Measurements from ENCODE around the gene MON1B.
A peak's percentile ranks its signal among the peaks of the same experiment; 100 is the strongest.

Gene MON1B

DNA sequence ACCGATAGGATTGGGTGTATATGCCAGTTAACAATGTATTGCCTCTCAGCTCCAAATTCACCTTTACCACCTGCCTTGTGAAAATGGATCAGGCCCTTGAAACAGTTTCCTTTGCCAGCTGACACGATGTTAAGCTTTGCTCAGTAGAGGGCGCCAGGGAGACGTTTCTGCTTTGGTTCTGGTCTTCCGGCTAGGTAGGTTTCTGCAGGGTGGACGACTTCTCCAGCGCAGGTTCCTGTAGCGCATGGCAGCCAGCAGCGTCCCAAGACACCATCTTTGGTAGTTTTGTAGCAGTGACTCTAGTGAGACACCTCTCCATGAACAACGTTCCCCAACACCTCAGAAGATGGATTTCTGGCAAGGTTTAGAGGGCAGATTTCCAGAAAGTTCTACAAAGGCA, 32.2 kb downstream of the MON1B start:
- no peaks in the 10 kb centered on the region for H3K27me3 ChIP-seq (ENCODE audit: low read length)
- no peak overlapping the region for H2AFZ ChIP-seq (ENCODE audit: low read depth, low read length, severe bottlenecking)
- no peaks in the 10 kb centered on the region for H3K9me2 ChIP-seq (replicated peaks; ENCODE audit: insufficient read depth, low read length)
- no peak overlapping the region for H3K4me3 ChIP-seq (ENCODE audit: insufficient read depth, low read length, poor library complexity, severe bottlenecking)
- no peak overlapping the region for H3K4me2 ChIP-seq (ENCODE audit: low read depth, low read length, poor library complexity, severe bottlenecking)
- TF ChIP-seq, protein P1, sequence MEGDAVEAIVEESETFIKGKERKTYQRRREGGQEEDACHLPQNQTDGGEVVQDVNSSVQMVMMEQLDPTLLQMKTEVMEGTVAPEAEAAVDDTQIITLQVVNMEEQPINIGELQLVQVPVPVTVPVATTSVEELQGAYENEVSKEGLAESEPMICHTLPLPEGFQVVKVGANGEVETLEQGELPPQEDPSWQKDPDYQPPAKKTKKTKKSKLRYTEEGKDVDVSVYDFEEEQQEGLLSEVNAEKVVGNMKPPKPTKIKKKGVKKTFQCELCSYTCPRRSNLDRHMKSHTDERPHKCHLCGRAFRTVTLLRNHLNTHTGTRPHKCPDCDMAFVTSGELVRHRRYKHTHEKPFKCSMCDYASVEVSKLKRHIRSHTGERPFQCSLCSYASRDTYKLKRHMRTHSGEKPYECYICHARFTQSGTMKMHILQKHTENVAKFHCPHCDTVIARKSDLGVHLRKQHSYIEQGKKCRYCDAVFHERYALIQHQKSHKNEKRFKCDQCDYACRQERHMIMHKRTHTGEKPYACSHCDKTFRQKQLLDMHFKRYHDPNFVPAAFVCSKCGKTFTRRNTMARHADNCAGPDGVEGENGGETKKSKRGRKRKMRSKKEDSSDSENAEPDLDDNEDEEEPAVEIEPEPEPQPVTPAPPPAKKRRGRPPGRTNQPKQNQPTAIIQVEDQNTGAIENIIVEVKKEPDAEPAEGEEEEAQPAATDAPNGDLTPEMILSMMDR (IDR thresholded peaks at IDR 0.05; ENCODE audit: insufficient read depth, low read length, poor library complexity, severe bottlenecking) = peak; percentile 35
- TF ChIP-seq EZH2phosphoT487 (conservative IDR thresholded peaks at IDR 0.05; ENCODE audit: low read length) = no peak
- no peak overlapping the region for H3K9ac ChIP-seq (ENCODE audit: low read length)
- no peaks in the 10 kb centered on the region for H4K20me1 ChIP-seq (ENCODE audit: low read depth, low read length)
- no peaks in the 10 kb centered on the region for H3K9me3 ChIP-seq (ENCODE audit: insufficient read depth, low read length)
- no peaks in the 10 kb centered on the region for H3K36me3 ChIP-seq (ENCODE audit: low read length)
- no peak overlapping the region for H3K27ac ChIP-seq (ENCODE audit: low read depth, low read length)
- H3K79me2 ChIP-seq (ENCODE audit: insufficient read depth, low read length) = no peaks in the 10 kb centered on the region
- no peaks in the 10 kb centered on the region for H3F3A ChIP-seq (ENCODE audit: insufficient read depth)

DNA sequence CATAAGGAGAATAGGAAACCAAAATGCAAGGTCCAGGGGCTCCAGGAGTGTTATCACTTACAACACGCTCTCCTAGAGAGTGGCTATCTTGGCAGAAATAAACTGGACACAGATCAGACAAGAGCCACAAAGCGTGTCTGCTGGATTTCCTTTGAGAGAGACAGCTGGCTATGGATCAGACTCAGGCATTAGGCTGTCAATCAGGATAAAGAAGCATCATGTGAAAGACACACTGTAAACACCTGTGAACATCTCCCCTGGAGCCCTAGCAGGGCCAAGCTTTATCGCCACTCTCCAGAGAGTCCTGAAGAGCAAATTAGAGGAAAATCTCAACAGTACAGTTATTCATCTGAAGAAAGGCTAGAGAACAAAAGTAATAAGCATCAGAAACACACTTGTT, 34.2 kb downstream of the MON1B start:
- Histone ChIP-seq H4K20me1 (ENCODE audit: low read depth, low read length) (no peaks in the 10 kb centered on the region), H3K27ac (ENCODE audit: low read depth, low read length) (no peak overlapping the region), H3K9me3 (ENCODE audit: insufficient read depth, low read length) (no peaks in the 10 kb centered on the region), H3K79me2 (ENCODE audit: insufficient read depth, low read length) (no peaks in the 10 kb centered on the region), H3K9me2 (replicated peaks; ENCODE audit: insufficient read depth, low read length) (no peaks in the 10 kb centered on the region), H3K27me3 (ENCODE audit: low read length) (no peaks in the 10 kb centered on the region), H3K4me2 (ENCODE audit: low read depth, low read length, poor library complexity, severe bottlenecking) (no peak overlapping the region), H3K36me3 (ENCODE audit: low read length) (no peaks in the 10 kb centered on the region), H3K4me3 (ENCODE audit: insufficient read depth, low read length, poor library complexity, severe bottlenecking) (no peak overlapping the region), H3K9ac (ENCODE audit: low read length) (no peak overlapping the region), H3F3A (ENCODE audit: insufficient read depth) (no peaks in the 10 kb centered on the region), H2AFZ (ENCODE audit: low read depth, low read length, severe bottlenecking) (no peak overlapping the region)
- TF ChIP-seq, protein P1 (IDR thresholded peaks at IDR 0.05; ENCODE audit: insufficient read depth, low read length, poor library complexity, severe bottlenecking) = no peak

DNA sequence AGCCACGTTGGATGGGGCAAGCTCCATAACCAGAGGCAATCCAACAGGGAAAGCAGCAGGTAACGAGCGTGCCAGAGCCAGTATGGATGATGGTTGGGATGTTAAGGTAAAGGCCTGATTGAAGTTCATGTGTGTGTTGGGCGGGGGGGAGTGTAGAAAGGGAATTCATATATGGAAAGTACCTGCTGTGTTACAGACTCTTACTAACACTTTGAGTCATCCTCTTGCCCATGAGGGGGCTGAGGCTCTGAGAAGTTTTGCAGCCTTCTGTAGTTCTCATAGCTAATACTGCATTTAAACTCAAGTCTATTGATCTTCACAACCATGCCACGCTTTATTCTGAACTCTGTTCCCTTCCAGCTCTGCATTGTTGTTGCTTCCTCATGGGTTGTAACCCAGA, 36.8 kb downstream of the MON1B start:
- no peaks in the 10 kb centered on the region for H3K79me2 ChIP-seq (ENCODE audit: insufficient read depth, low read length)

More for the DNA sequence above, 36.8 kb downstream of the MON1B start:
- no peaks in the 10 kb centered on the region for H3K27me3 ChIP-seq (ENCODE audit: low read length)
- H3K36me3 ChIP-seq (ENCODE audit: low read length) = no peaks in the 10 kb centered on the region
- H3K27ac ChIP-seq (ENCODE audit: low read depth, low read length) = no peak overlapping the region
- H3K9me3 ChIP-seq (ENCODE audit: insufficient read depth, low read length) = no peaks in the 10 kb centered on the region
- no peak overlapping the region for H3K4me2 ChIP-seq (ENCODE audit: low read depth, low read length, poor library complexity, severe bottlenecking)
- H4K20me1 ChIP-seq (ENCODE audit: low read depth, low read length) = no peaks in the 10 kb centered on the region
- H3K4me3 ChIP-seq (ENCODE audit: insufficient read depth, low read length, poor library complexity, severe bottlenecking) = no peak overlapping the region
- H2AFZ ChIP-seq (ENCODE audit: low read depth, low read length, severe bottlenecking) = no peak overlapping the region
- no peaks in the 10 kb centered on the region for H3F3A ChIP-seq (ENCODE audit: insufficient read depth)
- no peak overlapping the region for H3K9ac ChIP-seq (ENCODE audit: low read length)
- TF ChIP-seq, protein P1 (IDR thresholded peaks at IDR 0.05; ENCODE audit: insufficient read depth, low read length, poor library complexity, severe bottlenecking) = no peak
- TF ChIP-seq EZH2phosphoT487 (conservative IDR thresholded peaks at IDR 0.05; ENCODE audit: low read length) = no peak
- H3K9me2 ChIP-seq (replicated peaks; ENCODE audit: insufficient read depth, low read length) = no peaks in the 10 kb centered on the region

Measured in SU-DHL-6 (cell line).